Neuronal stem cell (in vitro differentiated cells): ENCODE data around the gene AGTR1.

Experiments
- DNase-seq: peaks from one replicate; pipeline ENCODE4 v3.0.0-alpha.2; 2013; ENCODE audit warnings: low spot score
- H2AFZ ChIP-seq: one replicate; pipeline ENCODE4 v1.6.1; 2013; ENCODE audit warnings: mild to moderate bottlenecking, low read length, inconsistent platforms
- H2AK5ac ChIP-seq: 2 replicates; pipeline ENCODE4 v1.6.1; 2013; ENCODE audit warnings: low read depth, mild to moderate bottlenecking, inconsistent platforms, low read length, moderate library complexity, mixed read lengths
- H2BK120ac ChIP-seq: 2 replicates; pipeline ENCODE4 v1.6.1; 2013; ENCODE audit warnings: low read depth, mild to moderate bottlenecking, inconsistent platforms, low read length, moderate library complexity, mixed read lengths
- H2BK12ac ChIP-seq: one replicate; pipeline ENCODE4 v1.6.1; 2013; ENCODE audit warnings: low read length, inconsistent platforms
- H2BK15ac ChIP-seq: 2 replicates; pipeline ENCODE4 v1.6.1; 2013; ENCODE audit warnings: mild to moderate bottlenecking, low read length, inconsistent platforms, mixed read lengths
- H2BK5ac ChIP-seq: one replicate; pipeline ENCODE4 v1.6.1; 2013; ENCODE audit warnings: inconsistent platforms, mild to moderate bottlenecking, low read length, moderate library complexity
- H3K14ac ChIP-seq: one replicate; pipeline ENCODE4 v1.6.1; 2013; ENCODE audit warnings: low read length, inconsistent platforms
- H3K18ac ChIP-seq: 2 replicates; pipeline ENCODE4 v1.6.1; 2013; ENCODE audit warnings: low read length, inconsistent platforms
- H3K23ac ChIP-seq: 2 replicates; pipeline ENCODE4 v1.6.1; 2013; ENCODE audit warnings: low read depth, mild to moderate bottlenecking, mixed read lengths, low read length, inconsistent platforms; ENCODE audit not compliant: poor library complexity
- H3K27ac ChIP-seq: replicated peaks from 3 replicates; pipeline ENCODE4 v1.5.1; 2013; ENCODE audit warnings: low read length, inconsistent platforms
- H3K27me3 ChIP-seq, 3 experiments: 2 replicates each; pipeline ENCODE4 v1.6.1; 2013; ENCODE audit warnings: low read length in 3 of 3, mild to moderate bottlenecking in 2 of 3, inconsistent platforms in 1 of 3, low read depth in 1 of 3, mixed read lengths in 1 of 3, moderate library complexity in 1 of 3; ENCODE audit not compliant: control insufficient read depth in 3 of 3, insufficient read depth in 3 of 3
- H3K36me3 ChIP-seq, 2 donors: replicated peaks in 1 of 2; 2 replicates each; pipeline ENCODE4 v1.6.1; 2013; ENCODE audit warnings: low read length in 2 of 2; ENCODE audit not compliant: control insufficient read depth in 2 of 2, insufficient read depth in 2 of 2
- H3K4ac ChIP-seq: 2 replicates; pipeline ENCODE4 v1.6.1; 2013; ENCODE audit warnings: inconsistent platforms, mild to moderate bottlenecking, low read length, moderate library complexity
- H3K4me1 ChIP-seq, 2 donors: 1 replicate in 1 of 2; 2 replicates in 1 of 2; pipeline ENCODE4 v1.6.1; 2013; ENCODE audit warnings: low read length in 2 of 2, low read depth in 1 of 2; ENCODE audit not compliant: control insufficient read depth in 2 of 2, insufficient read depth in 1 of 2
- H3K4me2 ChIP-seq: one replicate; pipeline ENCODE4 v1.6.1; 2013; ENCODE audit warnings: mild to moderate bottlenecking, low read length, inconsistent platforms; ENCODE audit not compliant: insufficient read depth, poor library complexity, severe bottlenecking
- H3K4me3 ChIP-seq, 2 donors: 2 replicates each; pipeline ENCODE4 v1.5.1; 2013; ENCODE audit warnings: low read length in 2 of 2, mild to moderate bottlenecking in 2 of 2, inconsistent platforms in 1 of 2, moderate library complexity in 1 of 2
- H3K79me1 ChIP-seq: one replicate; pipeline ENCODE4 v1.6.1; 2013; ENCODE audit warnings: low read depth, mild to moderate bottlenecking, inconsistent platforms, low read length, moderate library complexity
- H3K9ac ChIP-seq: one replicate; pipeline ENCODE4 v1.6.1; 2013; ENCODE audit warnings: mild to moderate bottlenecking, low read depth, low read length, inconsistent platforms; ENCODE audit not compliant: poor library complexity
- H3K9me3 ChIP-seq, 2 donors: replicated peaks in 1 of 2; 2 replicates each; pipeline versions ENCODE3 to v1.6.1; 2013; ENCODE audit warnings: low read length in 2 of 2, mild to moderate bottlenecking in 2 of 2, inconsistent platforms in 1 of 2, low read depth in 1 of 2, mixed read lengths in 1 of 2, moderate library complexity in 1 of 2; ENCODE audit not compliant: control insufficient read depth in 2 of 2, insufficient read depth in 1 of 2
- H4K8ac ChIP-seq: one replicate; pipeline ENCODE4 v1.6.1; 2013; ENCODE audit warnings: low read depth, mild to moderate bottlenecking, inconsistent platforms, low read length, moderate library complexity
- H4K91ac ChIP-seq: one replicate; pipeline ENCODE4 v1.6.1; 2013; ENCODE audit warnings: low read length, low read depth, mild to moderate bottlenecking, inconsistent platforms; ENCODE audit not compliant: poor library complexity
- WGBS, 2 donors: extraction: QIAGEN DNeasy Blood & Tissue Kit; methylation state at CpG; one replicate each; pipeline ENCODE4 v1.1.7; 2013; ENCODE audit warnings: missing lambda C conversion rate in 2 of 2, mixed read lengths in 1 of 2; ENCODE audit not compliant: insufficient read length in 2 of 2, insufficient replicate concordance in 1 of 2; ENCODE audit errors: extremely low coverage in 2 of 2; 5-methylcytosine and 5-hydroxymethylcytosine counted together

Gene AGTR1

GRCh38 chr3:148728753-148729152 is 31.1 kb downstream of the AGTR1 start:
- Histone ChIP-seq H2BK120ac (no peak overlapping the region), H3K23ac (no peak overlapping the region), H3K27me3 (no peaks in the 10 kb centered on the region), H3K18ac (no peak overlapping the region), H3K4me3 (no peak overlapping the region), H3K9me3 (no peaks in the 10 kb centered on the region), H3K79me1 (no peaks in the 10 kb centered on the region), H3K36me3 (no peaks in the 10 kb centered on the region), H3K4ac (no peak overlapping the region), H2BK5ac (no peak overlapping the region), H4K8ac (no peak overlapping the region), H3K9ac (no peak overlapping the region), H2BK12ac (no peak overlapping the region), H2BK15ac (no peak overlapping the region), H3K14ac (no peak overlapping the region), H3K4me1 (peaks cover 0 to 3% of the 10 kb centered on the region in 2 donors), H4K91ac (no peak overlapping the region), H3K27ac (no peak overlapping the region), H3K4me2 (no peak overlapping the region), H2AFZ (no peak overlapping the region), H2AK5ac (no peak overlapping the region)
- no CpG with 5 or more reads among the region's 2 CpGs for WGBS, 2 donors
- DNase-seq = no peak

GRCh38 chr3:148729476-148730055 is 31.9 kb downstream of the AGTR1 start:
- H2AFZ ChIP-seq = no peak overlapping the region
- WGBS, 2 donors = no CpG with 5 or more reads among the region's 5 CpGs
- no peak overlapping the region for H3K27ac ChIP-seq
- no peak overlapping the region for H3K23ac ChIP-seq
- no peak overlapping the region for H4K91ac ChIP-seq
- no peak overlapping the region for H3K9ac ChIP-seq
- H4K8ac ChIP-seq = no peak overlapping the region
- H3K4me3 ChIP-seq = no peak overlapping the region
- no peak for DNase-seq
- H3K4ac ChIP-seq = no peak overlapping the region
- H3K4me1 ChIP-seq = peaks cover 0 to 3% of the 10 kb centered on the region in 2 donors
- no peak overlapping the region for H3K18ac ChIP-seq
- no peak overlapping the region for H2BK15ac ChIP-seq
- no peak overlapping the region for H2BK120ac ChIP-seq
- no peaks in the 10 kb centered on the region for H3K27me3 ChIP-seq
- H2AK5ac ChIP-seq = no peak overlapping the region
- no peaks in the 10 kb centered on the region for H3K79me1 ChIP-seq
- no peak overlapping the region for H2BK5ac ChIP-seq
- no peaks in the 10 kb centered on the region for H3K36me3 ChIP-seq
- no peak overlapping the region for H3K4me2 ChIP-seq
- H3K14ac ChIP-seq = no peak overlapping the region
- H2BK12ac ChIP-seq = no peak overlapping the region
- no peaks in the 10 kb centered on the region for H3K9me3 ChIP-seq

GRCh38 chr3:148730676-148731075 is 33.0 kb downstream of the AGTR1 start:
- Histone ChIP-seq H3K79me1 (no peaks in the 10 kb centered on the region), H3K14ac (no peak overlapping the region), H3K4me3 (no peak overlapping the region), H2AFZ (no peak overlapping the region), H4K91ac (no peak overlapping the region), H3K36me3 (no peaks in the 10 kb centered on the region), H3K27me3 (no peaks in the 10 kb centered on the region), H3K23ac (no peak overlapping the region), H4K8ac (no peak overlapping the region), H3K4me1 (peaks cover 0 to 3% of the 10 kb centered on the region in 2 donors), H3K27ac (no peak overlapping the region), H2BK120ac (no peak overlapping the region), H2BK15ac (no peak overlapping the region), H2BK5ac (no peak overlapping the region), H3K4ac (no peak overlapping the region), H3K18ac (no peak overlapping the region), H2AK5ac (no peak overlapping the region), H3K4me2 (no peak overlapping the region), H2BK12ac (no peak overlapping the region), H3K9me3 (no peaks in the 10 kb centered on the region), H3K9ac (no peak overlapping the region)
- no peak for DNase-seq
- no CpG with 5 or more reads among the region's 3 CpGs for WGBS, 2 donors

GRCh38 chr3:148735597-148735996 is 37.9 kb downstream of the AGTR1 start:
- no peak for DNase-seq
- no peak overlapping the region for H2BK120ac ChIP-seq
- H3K9me3 ChIP-seq = no peaks in the 10 kb centered on the region
- H3K4me2 ChIP-seq = no peak overlapping the region
- no peak overlapping the region for H4K91ac ChIP-seq
- no peak overlapping the region for H4K8ac ChIP-seq
- no CpG with 5 or more reads among the region's 2 CpGs for WGBS, 2 donors
- H3K4ac ChIP-seq = no peak overlapping the region
- no peak overlapping the region for H2AK5ac ChIP-seq
- H3K14ac ChIP-seq = no peak overlapping the region
- no peak overlapping the region for H2BK12ac ChIP-seq
- H3K4me3 ChIP-seq = no peak overlapping the region
- no peaks in the 10 kb centered on the region for H3K36me3 ChIP-seq
- no peak overlapping the region for H3K23ac ChIP-seq
- H3K27me3 ChIP-seq = no peaks in the 10 kb centered on the region
- no peak overlapping the region for H2AFZ ChIP-seq
- no peak overlapping the region for H2BK5ac ChIP-seq
- no peak overlapping the region for H2BK15ac ChIP-seq
- no peaks in the 10 kb centered on the region for H3K79me1 ChIP-seq
- no peak overlapping the region for H3K9ac ChIP-seq
- H3K4me1 ChIP-seq = no peaks in the 10 kb centered on the region
- no peak overlapping the region for H3K18ac ChIP-seq
- no peak overlapping the region for H3K27ac ChIP-seq
